MM.1S (cell line): ENCODE measurements around the gene PTPRZ1.

Source experiments
- DNase-seq: peaks from one replicate; pipeline ENCODE4 v3.0.0-alpha.2; 2015
- H2AFZ ChIP-seq: fragments of 300-600 bp; sonication (generic); 2 replicates; pipeline ENCODE4 v1.6.0; 2016; ENCODE audit warnings: antibody characterized with exemption, low read length
- H3F3A ChIP-seq: fragments of 300-600 bp; sonication (generic); 2 replicates; pipeline ENCODE4 v1.6.1; 2016; ENCODE audit warnings: mild to moderate bottlenecking, antibody characterized with exemption, low read length, moderate library complexity, mixed read lengths; ENCODE audit not compliant: insufficient read depth
- H3K27ac ChIP-seq: fragments of 300-600 bp; sonication (generic); 2 replicates; pipeline ENCODE4 v1.5.1; 2016; ENCODE audit warnings: mild to moderate bottlenecking, low read length
- H3K27me3 ChIP-seq: fragments of 300-600 bp; sonication (generic); replicated peaks from 2 replicates; pipeline ENCODE4 v1.6.0; 2016; ENCODE audit warnings: low read length; ENCODE audit not compliant: insufficient read depth
- H3K36me3 ChIP-seq: fragments of 300-600 bp; sonication (generic); replicated peaks from 2 replicates; pipeline ENCODE4 v1.6.1; 2016; ENCODE audit warnings: mild to moderate bottlenecking, low read length, mixed read lengths; ENCODE audit not compliant: insufficient read depth
- H3K4me1 ChIP-seq: fragments of 300-600 bp; sonication (generic); 2 replicates; pipeline ENCODE4 v1.6.1; 2016; ENCODE audit warnings: low read length, mixed read lengths
- H3K4me2 ChIP-seq: fragments of 300-600 bp; sonication (generic); 2 replicates; pipeline ENCODE4 v1.6.0; 2016; ENCODE audit warnings: low read depth, low read length
- H3K4me3 ChIP-seq: fragments of 300-600 bp; sonication (generic); 2 replicates; pipeline ENCODE4 v1.5.1; 2016; ENCODE audit warnings: low read length, mixed read lengths
- H3K79me2 ChIP-seq: fragments of 300-600 bp; sonication (generic); 2 replicates; pipeline ENCODE4 v1.6.1; 2016; ENCODE audit warnings: mixed run types, low read length, mixed read lengths
- H3K9ac ChIP-seq: fragments of 300-600 bp; sonication (generic); 2 replicates; pipeline ENCODE4 v1.6.1; 2016; ENCODE audit warnings: low read length, mixed read lengths
- H3K9me2 ChIP-seq: fragments of 300-600 bp; sonication (generic); replicated peaks from 2 replicates; pipeline ENCODE4 v1.6.1; 2016; ENCODE audit warnings: mild to moderate bottlenecking, low read length, mixed read lengths; ENCODE audit not compliant: insufficient read depth
- H3K9me3 ChIP-seq: fragments of 300-600 bp; sonication (generic); replicated peaks from 2 replicates; pipeline ENCODE4 v1.6.1; 2016; ENCODE audit warnings: mild to moderate bottlenecking, low read length, mixed read lengths; ENCODE audit not compliant: insufficient read depth
- H4K20me1 ChIP-seq: fragments of 300-600 bp; sonication (generic); 2 replicates; pipeline ENCODE4 v1.6.1; 2016; ENCODE audit warnings: mild to moderate bottlenecking, low read length, moderate library complexity, mixed read lengths; ENCODE audit not compliant: insufficient read depth
- CTCF ChIP-seq: fragments of 300-600 bp; sonication (generic); IDR thresholded peaks from 2 replicates; pipeline ENCODE4 v1.5.1; 2016; ENCODE audit warnings: antibody characterized with exemption, low read length, mixed read lengths
- EZH2 ChIP-seq: fragments of 300-600 bp; sonication (generic); optimal IDR thresholded peaks from 2 replicates; pipeline ENCODE3; 2017; ENCODE audit warnings: low read depth, mild to moderate bottlenecking, antibody characterized with exemption, low read length, mixed read lengths
- EZH2phosphoT487 ChIP-seq: fragments of 300-600 bp; sonication (generic); IDR thresholded peaks from 2 replicates; pipeline ENCODE4 v1.6.1; 2018; ENCODE audit warnings: antibody characterized with exemption, low read length

PTPRZ1 gene

DNA sequence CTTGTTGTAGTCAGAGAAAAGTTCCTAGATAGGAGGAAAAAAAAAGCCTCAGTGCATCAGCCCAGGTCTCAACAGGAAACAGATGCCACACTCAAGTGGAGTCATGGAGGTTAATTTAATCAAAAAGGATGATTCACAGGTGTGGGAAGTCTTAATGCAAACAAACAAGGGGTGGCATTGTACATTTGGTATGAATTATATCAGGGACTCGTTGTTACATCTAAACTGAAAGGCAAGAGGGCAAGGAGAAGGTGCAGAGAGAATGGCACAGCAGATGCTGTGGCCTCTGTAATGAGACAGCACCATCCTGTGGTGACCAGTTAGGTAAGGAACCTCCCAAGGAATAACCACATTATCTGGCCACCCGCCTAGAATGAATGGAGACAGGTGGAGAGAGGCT, 133.7 kb downstream of the PTPRZ1 start:
- no peak for TF ChIP-seq CTCF
- TF ChIP-seq EZH2phosphoT487 = no peak
- TF ChIP-seq EZH2 = no peak
- no peaks in the 10 kb centered on the region for H3K9me3 ChIP-seq
- no peaks in the 10 kb centered on the region for H3F3A ChIP-seq
- no peak overlapping the region for H3K4me2 ChIP-seq
- no peaks in the 10 kb centered on the region for H3K79me2 ChIP-seq
- no peaks in the 10 kb centered on the region for H3K4me1 ChIP-seq
- H3K27me3 ChIP-seq = no peaks in the 10 kb centered on the region
- no peaks in the 10 kb centered on the region for H3K36me3 ChIP-seq
- H2AFZ ChIP-seq = no peak overlapping the region
- DNase-seq = no peak
- H3K4me3 ChIP-seq = no peak overlapping the region
- H3K9me2 ChIP-seq = no peaks in the 10 kb centered on the region
- no peak overlapping the region for H3K9ac ChIP-seq
- H4K20me1 ChIP-seq = no peaks in the 10 kb centered on the region
- no peak overlapping the region for H3K27ac ChIP-seq

GRCh38 chr7:122010116-122010515, 137.2 kb downstream of the PTPRZ1 start:
- TF ChIP-seq EZH2phosphoT487 (no peak), CTCF (no peak), EZH2 (no peak)
- no peak overlapping the region for H3K27ac ChIP-seq
- H3K9ac ChIP-seq = no peak overlapping the region

GRCh38 chr7:122013065-122013464, 140.1 kb downstream of the PTPRZ1 start:
- Histone ChIP-seq H3K4me2 (no peak overlapping the region), H3F3A (peaks cover 4% of the 10 kb centered on the region; the same call in 1 of the 2 replicates), H3K36me3 (no peaks in the 10 kb centered on the region), H3K4me1 (peaks cover 13% of the 10 kb centered on the region), H3K9me3 (no peaks in the 10 kb centered on the region), H3K27me3 (no peaks in the 10 kb centered on the region), H3K9ac (no peak overlapping the region), H4K20me1 (no peaks in the 10 kb centered on the region), H3K9me2 (no peaks in the 10 kb centered on the region), H3K79me2 (no peaks in the 10 kb centered on the region), H3K27ac (no peak overlapping the region), H2AFZ (no peak overlapping the region), H3K4me3 (no peak overlapping the region)
- TF ChIP-seq EZH2phosphoT487 (no peak), CTCF (no peak), EZH2 (no peak)
- peak; percentile 51 for DNase-seq

More at GRCh38 chr7:122010116-122010515, 137.2 kb downstream of the PTPRZ1 start:
- H3K9me3 ChIP-seq = no peaks in the 10 kb centered on the region
- H3K4me1 ChIP-seq = peaks cover 13% of the 10 kb centered on the region
- no peaks in the 10 kb centered on the region for H3K27me3 ChIP-seq
- H3F3A ChIP-seq = no peaks in the 10 kb centered on the region; the same call in 1 of the 2 replicates
- H4K20me1 ChIP-seq = no peaks in the 10 kb centered on the region
- DNase-seq = no peak
- no peaks in the 10 kb centered on the region for H3K9me2 ChIP-seq
- no peak overlapping the region for H3K4me3 ChIP-seq
- no peaks in the 10 kb centered on the region for H3K36me3 ChIP-seq
- no peak overlapping the region for H2AFZ ChIP-seq
- H3K79me2 ChIP-seq = no peaks in the 10 kb centered on the region
- no peak overlapping the region for H3K4me2 ChIP-seq
